ENCODE results near the gene RMP24.

Gene RMP24

DNA sequence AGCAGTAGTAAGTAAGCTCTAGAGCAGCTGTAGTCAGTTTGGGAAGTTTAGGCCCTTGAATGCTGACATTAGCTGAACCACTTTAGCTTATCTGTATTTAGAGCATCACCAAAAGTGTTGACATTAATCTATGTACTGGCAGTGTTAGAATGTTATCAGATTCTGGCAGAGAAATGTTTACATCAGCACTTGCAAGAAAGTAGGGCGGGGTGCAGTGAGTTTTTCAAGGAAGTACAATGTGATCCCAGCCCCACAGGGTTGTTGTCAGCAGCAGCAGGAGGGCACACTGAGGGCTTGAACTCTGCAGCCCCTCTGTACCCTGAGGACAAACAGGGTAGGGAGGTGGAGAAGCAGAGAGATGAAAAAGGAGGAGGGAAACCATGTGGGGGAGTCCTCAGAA is 35.5 kb upstream of the RMP24 start:
- FAIRE-seq (no peak), DNase-seq (ENCODE audit: insufficient read length, low spot score) (no peak)
- TF ChIP-seq, protein P1, sequence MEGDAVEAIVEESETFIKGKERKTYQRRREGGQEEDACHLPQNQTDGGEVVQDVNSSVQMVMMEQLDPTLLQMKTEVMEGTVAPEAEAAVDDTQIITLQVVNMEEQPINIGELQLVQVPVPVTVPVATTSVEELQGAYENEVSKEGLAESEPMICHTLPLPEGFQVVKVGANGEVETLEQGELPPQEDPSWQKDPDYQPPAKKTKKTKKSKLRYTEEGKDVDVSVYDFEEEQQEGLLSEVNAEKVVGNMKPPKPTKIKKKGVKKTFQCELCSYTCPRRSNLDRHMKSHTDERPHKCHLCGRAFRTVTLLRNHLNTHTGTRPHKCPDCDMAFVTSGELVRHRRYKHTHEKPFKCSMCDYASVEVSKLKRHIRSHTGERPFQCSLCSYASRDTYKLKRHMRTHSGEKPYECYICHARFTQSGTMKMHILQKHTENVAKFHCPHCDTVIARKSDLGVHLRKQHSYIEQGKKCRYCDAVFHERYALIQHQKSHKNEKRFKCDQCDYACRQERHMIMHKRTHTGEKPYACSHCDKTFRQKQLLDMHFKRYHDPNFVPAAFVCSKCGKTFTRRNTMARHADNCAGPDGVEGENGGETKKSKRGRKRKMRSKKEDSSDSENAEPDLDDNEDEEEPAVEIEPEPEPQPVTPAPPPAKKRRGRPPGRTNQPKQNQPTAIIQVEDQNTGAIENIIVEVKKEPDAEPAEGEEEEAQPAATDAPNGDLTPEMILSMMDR (IDR thresholded peaks at IDR 0.05; ENCODE audit: insufficient read depth, missing control alignments): no peak

DNA sequence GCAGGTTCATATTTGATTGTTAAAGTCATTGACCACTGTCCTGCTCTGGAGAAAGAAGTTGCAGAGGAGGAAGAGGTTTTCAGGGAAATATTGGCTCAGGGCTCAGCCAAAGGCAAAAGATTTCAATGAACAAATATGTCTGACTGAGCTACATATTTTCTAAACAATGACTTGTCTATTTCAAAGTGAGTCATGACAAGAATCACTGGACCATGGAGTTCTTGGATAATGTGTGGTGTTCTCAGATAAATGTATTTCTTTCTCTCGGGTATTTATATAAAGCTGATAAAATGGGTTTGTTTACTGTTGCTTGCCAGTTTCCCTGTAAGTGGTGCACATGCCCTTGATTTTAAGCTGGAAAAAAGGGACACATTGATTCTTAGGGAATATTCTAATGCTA is 34.3 kb upstream of the RMP24 start:
- DNase-seq (ENCODE audit: insufficient read length, low spot score) (no peak), FAIRE-seq (no peak)
- TF ChIP-seq, protein P1 (IDR thresholded peaks at IDR 0.05; ENCODE audit: insufficient read depth, missing control alignments): no peak

DNA sequence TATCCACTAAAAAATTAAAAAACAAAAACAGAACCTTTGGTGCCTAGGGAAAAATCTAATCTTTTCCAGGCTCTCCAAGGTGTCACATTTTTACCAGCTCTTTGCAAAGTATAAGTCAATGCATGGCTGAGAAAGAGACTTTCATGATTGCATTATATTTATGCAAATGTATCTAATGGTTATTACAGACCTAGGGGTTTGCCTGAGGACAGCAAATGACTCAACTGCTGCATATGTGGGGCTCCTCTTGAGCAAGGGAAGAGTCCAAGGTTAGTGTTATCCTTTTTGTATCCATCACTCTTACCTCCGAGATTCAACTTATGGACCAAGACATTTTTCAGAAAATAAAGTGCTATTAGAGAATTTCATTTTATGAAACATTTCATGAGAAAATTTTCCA is 33.9 kb upstream of the RMP24 start:
- no peak for DNase-seq (ENCODE audit: insufficient read length, low spot score)
- TF ChIP-seq, protein P1 (IDR thresholded peaks at IDR 0.05; ENCODE audit: insufficient read depth, missing control alignments): no peak
- FAIRE-seq: no peak

DNA sequence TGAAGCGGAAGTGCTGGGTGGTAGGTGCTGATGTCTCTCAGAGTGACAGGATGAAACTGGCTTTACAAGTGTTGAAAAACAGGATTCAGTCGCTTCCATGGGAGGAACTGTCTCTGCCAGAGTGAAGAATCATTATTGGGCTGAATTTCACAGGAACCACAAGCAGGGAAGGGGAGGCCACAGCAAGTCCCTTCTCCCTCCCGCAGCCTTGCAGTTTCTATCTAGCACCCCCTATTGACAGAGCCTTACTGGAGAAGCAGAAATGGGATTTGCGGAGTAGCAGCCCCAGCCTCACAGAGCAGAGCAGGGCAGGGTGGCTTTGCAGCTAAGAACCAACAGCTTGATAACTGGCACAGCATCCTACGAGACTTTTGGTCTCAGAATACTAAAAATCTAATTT is 33.3 kb upstream of the RMP24 start:
- TF ChIP-seq, protein P1 (IDR thresholded peaks at IDR 0.05; ENCODE audit: insufficient read depth, missing control alignments): no peak
- FAIRE-seq: no peak
- no peak for DNase-seq (ENCODE audit: insufficient read length, low spot score)

DNA sequence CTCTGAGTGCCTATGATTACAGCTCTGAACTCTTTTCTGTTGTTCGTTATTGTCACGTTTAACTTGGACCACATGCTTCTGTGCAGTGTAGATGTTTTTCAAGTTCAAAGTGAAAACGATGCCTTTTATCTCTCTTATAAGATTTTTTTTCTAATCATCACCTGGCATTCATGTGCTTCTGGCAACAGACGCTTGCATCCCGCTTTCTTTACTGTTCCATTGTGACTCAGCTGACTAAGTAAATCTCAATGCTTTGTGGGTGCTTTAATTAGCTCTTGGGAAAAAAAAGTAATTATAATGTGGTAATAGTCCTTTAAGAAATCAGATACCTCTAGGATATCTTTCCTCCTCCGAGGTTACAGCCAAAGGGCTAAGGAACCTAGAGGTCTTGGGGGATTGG is 31.2 kb upstream of the RMP24 start:
- FAIRE-seq (no peak), DNase-seq (ENCODE audit: insufficient read length, low spot score) (no peak)
- TF ChIP-seq, protein P1 (IDR thresholded peaks at IDR 0.05; ENCODE audit: insufficient read depth, missing control alignments): no peak

DNA sequence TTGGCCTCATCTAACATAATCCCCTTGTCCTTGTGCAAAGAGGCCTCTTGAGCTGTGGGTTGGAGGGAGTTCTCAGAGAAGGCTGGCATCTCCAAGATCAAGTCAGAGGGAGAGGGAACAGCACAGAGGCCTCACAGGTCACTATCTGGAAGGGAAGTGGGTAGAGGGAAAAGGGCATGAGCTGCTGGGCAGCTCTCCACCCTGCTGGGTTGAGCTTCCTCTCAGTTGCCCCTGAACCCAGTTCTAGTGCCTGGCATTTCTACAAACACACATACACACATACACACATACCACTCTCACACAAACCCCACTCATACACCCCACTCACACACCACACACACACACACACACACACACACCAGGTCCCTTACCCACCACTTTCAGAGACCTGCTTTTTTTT is 30.3 kb upstream of the RMP24 start:
- FAIRE-seq (no peak), DNase-seq (ENCODE audit: insufficient read length, low spot score) (no peak)
- TF ChIP-seq, protein P1 (IDR thresholded peaks at IDR 0.05; ENCODE audit: insufficient read depth, missing control alignments): no peak

DNA sequence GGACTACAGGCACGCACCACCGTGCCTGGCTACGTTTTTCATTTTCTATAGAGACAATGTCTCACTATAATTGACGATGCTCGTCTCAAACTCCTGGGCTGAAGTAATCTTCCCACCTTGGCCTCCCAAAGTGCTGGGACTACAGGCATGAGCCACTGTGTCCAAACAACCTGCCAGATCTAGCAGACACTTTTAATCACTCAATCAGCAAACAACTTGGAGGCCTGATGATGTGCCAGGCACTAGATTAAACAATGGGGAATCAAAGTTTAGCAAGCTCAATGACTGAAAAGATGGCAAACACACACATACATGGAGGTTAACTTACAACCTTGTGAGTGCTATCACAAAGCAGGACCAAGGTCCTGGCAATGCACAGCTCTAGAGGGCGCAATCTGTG is 29.8 kb upstream of the RMP24 start:
- TF ChIP-seq, protein P1 (IDR thresholded peaks at IDR 0.05; ENCODE audit: insufficient read depth, missing control alignments): no peak
- DNase-seq (ENCODE audit: insufficient read length, low spot score): no peak
- FAIRE-seq: no peak
